Measurements from ENCODE around the gene SPAG7.

The SPAG7 gene

GRCh38 chr17:4948166-4948930 is 19.3 kb downstream of the SPAG7 start, which contains the start of gene PFN1:
TSS of gene PFN1 (minus strand) at chr17:4948530. CDS start at chr17:4948394, 136 bp downstream.
- peak within 1 kb of the TSS; percentile 100 for H3K27ac Mint-ChIP-seq
- H3K27me3 Mint-ChIP-seq = no peaks in the 10 kb centered on the region
- no peaks in the 10 kb centered on the region for H3K9me3 Mint-ChIP-seq
- H3K4me3 Mint-ChIP-seq = peak within 1 kb of the TSS; percentile 100
- peaks cover 22% of the 10 kb centered on the region for H3K36me3 Mint-ChIP-seq
- peaks cover 38% of the 10 kb centered on the region for H3K4me1 Mint-ChIP-seq

- H3K27ac Mint-ChIP-seq = peak overlapping the region; percentile 97
- H3K4me1 Mint-ChIP-seq = peaks cover 45% of the 10 kb centered on the region
- H3K9me3 Mint-ChIP-seq = no peaks in the 10 kb centered on the region
- H3K27me3 Mint-ChIP-seq = no peaks in the 10 kb centered on the region
- peak overlapping the region; percentile 100 for H3K4me3 Mint-ChIP-seq
- peaks cover 25% of the 10 kb centered on the region for H3K36me3 Mint-ChIP-seq
Measured at GRCh38 chr17:4947411-4948165, 20.0 kb downstream of the SPAG7 start.

- peak overlapping the region; percentile 100 for H3K4me3 Mint-ChIP-seq
- H3K4me1 Mint-ChIP-seq = peaks cover 51% of the 10 kb centered on the region
- peak overlapping the region; percentile 82 for H3K27ac Mint-ChIP-seq
- no peaks in the 10 kb centered on the region for H3K27me3 Mint-ChIP-seq
- peaks cover 26% of the 10 kb centered on the region for H3K36me3 Mint-ChIP-seq
- H3K9me3 Mint-ChIP-seq = no peaks in the 10 kb centered on the region
Measured at GRCh38 chr17:4947010-4947410, 20.6 kb downstream of the SPAG7 start.

- Mint-ChIP-seq H3K27me3 (no peaks in the 10 kb centered on the region), H3K9me3 (no peaks in the 10 kb centered on the region), H3K36me3 (peaks cover 32% of the 10 kb centered on the region), H3K4me3 (peak overlapping the region; percentile 100), H3K4me1 (peaks cover 57% of the 10 kb centered on the region), H3K27ac (peak overlapping the region; percentile 82)
Measured at GRCh38 chr17:4946312-4946976, 21.2 kb downstream of the SPAG7 start.

GRCh38 chr17:4945944-4946280 is 21.7 kb downstream of the SPAG7 start:
- peaks cover 33% of the 10 kb centered on the region for H3K36me3 Mint-ChIP-seq
- H3K4me3 Mint-ChIP-seq = peak overlapping the region; percentile 100
- peaks cover 57% of the 10 kb centered on the region for H3K4me1 Mint-ChIP-seq
- peak overlapping the region; percentile 96 for H3K27ac Mint-ChIP-seq
- H3K27me3 Mint-ChIP-seq = no peaks in the 10 kb centered on the region
- H3K9me3 Mint-ChIP-seq = no peaks in the 10 kb centered on the region

GRCh38 chr17:4945176-4945943 is 22.3 kb downstream of the SPAG7 start:
- Mint-ChIP-seq H3K27ac (peak overlapping the region; percentile 96), H3K9me3 (no peaks in the 10 kb centered on the region), H3K36me3 (peaks cover 33% of the 10 kb centered on the region), H3K27me3 (no peaks in the 10 kb centered on the region), H3K4me3 (peak overlapping the region; percentile 100), H3K4me1 (peaks cover 51% of the 10 kb centered on the region)

GRCh38 chr17:4944554-4945175 is 23.0 kb downstream of the SPAG7 start:
- H3K36me3 Mint-ChIP-seq = peaks cover 33% of the 10 kb centered on the region
- peaks cover 49% of the 10 kb centered on the region for H3K4me1 Mint-ChIP-seq
- H3K9me3 Mint-ChIP-seq = no peaks in the 10 kb centered on the region
- peak overlapping the region; percentile 96 for H3K27ac Mint-ChIP-seq
- H3K27me3 Mint-ChIP-seq = no peaks in the 10 kb centered on the region
- peak overlapping the region; percentile 100 for H3K4me3 Mint-ChIP-seq

GRCh38 chr17:4944163-4944553 is 23.5 kb downstream of the SPAG7 start:
- Mint-ChIP-seq H3K36me3 (peaks cover 33% of the 10 kb centered on the region), H3K4me3 (peak overlapping the region; percentile 100), H3K9me3 (no peaks in the 10 kb centered on the region), H3K4me1 (peaks cover 50% of the 10 kb centered on the region), H3K27me3 (no peaks in the 10 kb centered on the region), H3K27ac (peak overlapping the region; percentile 96)

- Mint-ChIP-seq H3K4me1 (peaks cover 60% of the 10 kb centered on the region), H3K27me3 (no peaks in the 10 kb centered on the region), H3K9me3 (no peaks in the 10 kb centered on the region), H3K27ac (peak overlapping the region; percentile 84), H3K36me3 (peaks cover 33% of the 10 kb centered on the region), H3K4me3 (peak overlapping the region; percentile 100)
Measured at GRCh38 chr17:4942760-4943508, 24.7 kb downstream of the SPAG7 start.

GRCh38 chr17:4941319-4941610 is 26.4 kb downstream of the SPAG7 start:
- Mint-ChIP-seq H3K4me1 (peaks cover 68% of the 10 kb centered on the region), H3K27me3 (no peaks in the 10 kb centered on the region), H3K36me3 (peaks cover 24% of the 10 kb centered on the region), H3K9me3 (no peaks in the 10 kb centered on the region), H3K27ac (peak overlapping the region; percentile 99), H3K4me3 (peak overlapping the region; percentile 94)

GRCh38 chr17:4940555-4941318 is 26.9 kb downstream of the SPAG7 start:
- peak overlapping the region; percentile 99 for H3K27ac Mint-ChIP-seq
- H3K27me3 Mint-ChIP-seq = no peaks in the 10 kb centered on the region
- no peaks in the 10 kb centered on the region for H3K9me3 Mint-ChIP-seq
- H3K4me3 Mint-ChIP-seq = peak overlapping the region; percentile 94
- peaks cover 21% of the 10 kb centered on the region for H3K36me3 Mint-ChIP-seq
- H3K4me1 Mint-ChIP-seq = peaks cover 72% of the 10 kb centered on the region

GRCh38 chr17:4939796-4940554 is 27.6 kb downstream of the SPAG7 start, which contains the start of the genes RNF167 and SLC25A11:
TSS of gene RNF167 (plus strand) at chr17:4940268. CDS start at chr17:4940910, 642 bp downstream.
TSS of gene SLC25A11 (minus strand) at chr17:4940046. CDS start at chr17:4939910, 136 bp downstream.
- Mint-ChIP-seq H3K36me3 (peaks cover 14% of the 10 kb centered on the region), H3K9me3 (no peaks in the 10 kb centered on the region), H3K4me3 (peak within 1 kb of the TSS; percentile 94), H3K27ac (peak within 1 kb of the TSS; percentile 99), H3K4me1 (peaks cover 66% of the 10 kb centered on the region), H3K27me3 (no peaks in the 10 kb centered on the region)

GRCh38 chr17:4939546-4939795 is 28.1 kb downstream of the SPAG7 start:
- peaks cover 64% of the 10 kb centered on the region for H3K4me1 Mint-ChIP-seq

More at GRCh38 chr17:4939546-4939795, 28.1 kb downstream of the SPAG7 start:
- H3K27me3 Mint-ChIP-seq = no peaks in the 10 kb centered on the region
- peaks cover 14% of the 10 kb centered on the region for H3K36me3 Mint-ChIP-seq
- H3K27ac Mint-ChIP-seq = peak overlapping the region; percentile 93
- peak overlapping the region; percentile 94 for H3K4me3 Mint-ChIP-seq
- no peaks in the 10 kb centered on the region for H3K9me3 Mint-ChIP-seq

Measured in activated naive CD4-positive, alpha-beta T cell treated with anti-CD3 and anti-CD28 coated beads, Interleukin-2, amount 50 U/mL, for 24 hours (primary cell).